GM21515 (cell line): Measurements from ENCODE around the gene ARL16.

ENCODE experiments used
- ATAC-seq: cut with Tn5 transposase; IDR thresholded peaks from one replicate; pipeline ENCODE4 v1.9.1; 2021; ENCODE audit not compliant: unreplicated experiment

The ARL16 gene

GRCh38 chr17:81647640-81648012 is 36.0 kb downstream of the ARL16 start:
- ATAC-seq = no peak

- ATAC-seq = no peak
Measured at GRCh38 chr17:81646869-81647600, 36.6 kb downstream of the ARL16 start.

- ATAC-seq = no peak
Measured at GRCh38 chr17:81644976-81645952, 38.3 kb downstream of the ARL16 start.

- ATAC-seq = no peak
Measured at GRCh38 chr17:81644496-81644895, 39.1 kb downstream of the ARL16 start.

GRCh38 chr17:81641825-81642489 is 41.6 kb downstream of the ARL16 start:
- no peak for ATAC-seq

- ATAC-seq = no peak
Measured at GRCh38 chr17:81640011-81640410, 43.6 kb downstream of the ARL16 start.

GRCh38 chr17:81638683-81639082 is 44.9 kb downstream of the ARL16 start:
- no peak for ATAC-seq

GRCh38 chr17:81636505-81637288 is 46.9 kb downstream of the ARL16 start, which contains the start of the genes NPLOC4 and TSPAN10:
TSS of gene NPLOC4 (minus strand) at chr17:81637112. CDS start at chr17:81636930, 182 bp downstream.
TSS of gene TSPAN10 (plus strand) at chr17:81637196. CDS start at chr17:81642413, 5,217 bp downstream.
- ATAC-seq = peak; percentile 84

GRCh38 chr17:81635973-81636504 is 47.6 kb downstream of the ARL16 start:
- no peak for ATAC-seq

GRCh38 chr17:81635431-81635830 is 48.2 kb downstream of the ARL16 start:
- ATAC-seq = no peak

GRCh38 chr17:81631482-81631881 is 52.1 kb downstream of the ARL16 start:
- ATAC-seq = no peak
